Omental fat pad (tissue), 4 donors: ENCODE data around the gene SMIM31. TPM values are rescaled to one million over a fixed set of nuclear protein-coding genes. Genes with fewer than 3 reads are reported as not detected.

Experiments used
- ATAC-seq: fragments of 150-250 bp; one replicate; pipeline ENCODE4 v1.9.1; 2016; ENCODE audit warnings: mild to moderate bottlenecking, moderate library complexity; ENCODE audit not compliant: low FRiP score
- DNase-seq: peaks from one replicate; pipeline ENCODE4 v3.0.0-alpha.2; 2019; ENCODE audit warnings: low spot score
- CTCF ChIP-seq, 3 donors: fragments of 450-650 bp; IDR thresholded peaks; one replicate each; pipeline ENCODE4 v1.5.1; 2016 to 2017; ENCODE audit warnings: antibody characterized with exemption in 3 of 3, mild to moderate bottlenecking in 3 of 3, moderate library complexity in 2 of 3
- small RNA-seq: library from RNA; depleted of rRNA; stranded (forward); fragments of <200 nt; gene quantifications from one replicate; pipeline ENCODE3, GENCODE V24; 2016
- total RNA-seq, 4 donors: library from RNA; depleted of rRNA; stranded (reverse); fragments of >200 nt; gene quantifications; one replicate each; pipeline ENCODE4 v1.1.0, GENCODE V29; 2016

Gene SMIM31
- total RNA-seq, 4 donors from 2014 or later, result not detected

- no peak for TF ChIP-seq CTCF (IDR thresholded peaks at IDR 0.05)
- DNase-seq (no peak), ATAC-seq (no peak)
Observed at GRCh38 chr4:164821711-164822110, 67.8 kb downstream of the SMIM31 start.

GRCh38 chr4:164824581-164824980 lies 70.7 kb downstream of the SMIM31 start:
- no peak for ATAC-seq
- no peak for DNase-seq
- no peak for TF ChIP-seq CTCF (IDR thresholded peaks at IDR 0.05)

- ATAC-seq (no peak), DNase-seq (no peak)
- no peak for TF ChIP-seq CTCF (IDR thresholded peaks at IDR 0.05)
Observed at GRCh38 chr4:164828955-164829354, 75.0 kb downstream of the SMIM31 start.

GRCh38 chr4:164846566-164846965 lies 92.6 kb downstream of the SMIM31 start:
- TF ChIP-seq CTCF (IDR thresholded peaks at IDR 0.05), result no peak
- DNase-seq (no peak), ATAC-seq (no peak)

GRCh38 chr4:164847016-164847415 lies 93.1 kb downstream of the SMIM31 start:
- no peak for DNase-seq
- TF ChIP-seq CTCF (IDR thresholded peaks at IDR 0.05), result no peak
- no peak for ATAC-seq

GRCh38 chr4:164847967-164848649 lies 94.2 kb downstream of the SMIM31 start:
- no peak for ATAC-seq
- no peak for DNase-seq
- no peak for TF ChIP-seq CTCF (IDR thresholded peaks at IDR 0.05)

Small RNA genes within 50 kb of the gene (small RNA-seq; reads per million reads assigned to genes)
- gene RNU6-668P, result not detected

Other genes with a start within 250 kb of the SMIM31 start
- not detected for gene APELA, start 123.0 kb downstream of the SMIM31 start, total RNA-seq
- gene TRIM61, start 223.5 kb downstream of the SMIM31 start, total RNA-seq, result 1 to 10 TPM in 1 of 4 donors, under 1 TPM in 2, not detected in 1; 0.93 to 1.4 (median 0.94) TPM